ENCODE measurements around the gene ANKMY1. TPM values are rescaled to one million over a fixed set of nuclear protein-coding genes. Genes with fewer than 3 reads are reported as not detected.

The ANKMY1 gene
- total and polyA plus RNA-seq, 2 of the 13 experiments (the other 11 are each of a cell fraction or from before 2014, with no cell fraction given), result 11.7 to 18.8 TPM

DNA sequence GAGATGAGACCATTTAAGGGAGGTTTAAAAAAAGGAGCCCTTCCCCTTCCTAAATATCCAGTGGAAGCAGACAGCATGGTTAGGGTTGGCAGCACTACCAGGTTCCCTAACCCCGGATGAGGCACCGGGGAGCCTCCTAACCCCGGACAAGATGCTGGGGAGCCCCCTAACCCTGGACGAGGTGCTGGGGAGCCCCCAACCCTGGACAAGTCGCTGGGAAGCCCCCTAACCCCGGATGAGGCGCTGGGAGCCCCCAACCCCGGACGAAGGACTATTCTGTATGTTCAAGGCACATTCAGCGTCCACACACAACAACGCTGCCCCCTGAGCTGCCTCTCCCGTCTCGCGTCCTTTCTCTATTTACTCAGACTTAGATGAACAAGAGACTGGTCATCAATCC, 51.9 kb downstream of the ANKMY1 start:
- no peaks in the 10 kb centered on the region for H3K79me2 ChIP-seq (ENCODE audit: insufficient read depth, low read length)
- POLR2A ChIA-PET, result no interaction called here
- TF ChIP-seq CBX2 (IDR thresholded peaks at IDR 0.05; ENCODE audit: low read depth, low read length), result no peak
- TF ChIP-seq CBX2 (CRISPR knock-in tag; IDR thresholded peaks at IDR 0.05; ENCODE audit: low read depth), result no peak
- no peak for TF ChIP-seq ZNF569 (CRISPR knock-in tag; IDR thresholded peaks at IDR 0.05; ENCODE audit: borderline replicate concordance)
- TF ChIP-seq SP1 (IDR thresholded peaks at IDR 0.05), result no peak
- no peak for TF ChIP-seq SP1 (CRISPR knock-in tag; IDR thresholded peaks at IDR 0.05)
- no peak for TF ChIP-seq MED8 (CRISPR knock-in tag; IDR thresholded peaks at IDR 0.05; ENCODE audit: insufficient replicate concordance)
- H3K36me3 ChIP-seq (replicated peaks in 1 of 2; ENCODE audit: control insufficient read depth in 1 of 2, insufficient read depth in 2 of 2, low read length in 2 of 2), result peaks cover 4 to 5% of the 10 kb centered on the region in 2 experiments; a peak in 3 of 5 replicates
- H3K4me3 ChIP-seq (replicated peaks in 1 of 3; ENCODE audit: insufficient read depth in 1 of 3, low read depth in 2 of 3, low read length in 3 of 3), result no peak overlapping the region
- in situ Hi-C loops (cut with HindIII; ENCODE audit: extremely low pct_ligation_motif_present, low pct_unique_long_range_greater_than_20kb), result no loop called here
- no TSS peak for BruUV-seq (replicated peaks)
- ATAC-seq (no peak), DNase-seq (ENCODE audit: low spot score) (no peak), FAIRE-seq (no peak)
- no peak overlapping the region for H2AFZ ChIP-seq (ENCODE audit: low read length)
- H3K4me2 ChIP-seq (ENCODE audit: low read depth, low read length), result no peak overlapping the region
- no peaks in the 10 kb centered on the region for H3K27me3 ChIP-seq (ENCODE audit: control insufficient read depth in 1 of 2, insufficient read depth in 2 of 2, low read length in 2 of 2)
- no peaks in the 10 kb centered on the region for H3K9me3 ChIP-seq (ENCODE audit: low read length)
- H3K9ac ChIP-seq (ENCODE audit: insufficient read depth, low read depth, low read length), result no peak overlapping the region
- intact Hi-C loops (cut with micrococcal nuclease; ENCODE audit: unreplicated experiment), result no loop called here
- no peak overlapping the region for H3K27ac ChIP-seq (ENCODE audit: extremely low read length, insufficient read depth, low read length)
- H3K4me1 ChIP-seq (ENCODE audit: insufficient read depth, low read length), result no peaks in the 10 kb centered on the region
- CTCF ChIA-PET (ENCODE audit: low intra/inter-chr PET ratio, low total read pairs), result no interaction called here
- no peaks in the 10 kb centered on the region for H4K20me1 ChIP-seq (ENCODE audit: insufficient read depth, low read length)
- WGBS (ENCODE audit: low lambda C conversion rate), result 95% methylated on average over 9 of the region's 14 CpGs

DNA sequence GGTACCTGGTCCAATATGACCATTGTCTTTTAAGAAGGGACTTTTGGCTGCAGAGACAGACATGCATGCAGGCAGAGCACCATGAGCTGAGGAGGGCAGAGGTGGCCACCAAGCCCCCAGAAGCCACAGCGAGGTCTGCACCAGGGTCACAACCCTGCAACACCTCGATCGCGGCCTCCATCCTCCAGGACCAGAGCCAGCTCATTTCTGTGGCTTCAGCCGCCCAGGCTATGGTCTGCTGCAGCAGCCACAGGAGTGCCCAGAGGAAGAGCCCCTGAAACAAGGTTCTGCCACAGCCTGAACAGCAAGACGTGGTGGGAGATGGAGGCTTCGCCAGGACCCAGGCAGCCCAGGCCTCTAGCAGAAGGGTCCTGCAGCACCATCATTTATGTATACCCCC, 53.9 kb downstream of the ANKMY1 start:
- in situ Hi-C loops (cut with HindIII; ENCODE audit: extremely low pct_ligation_motif_present, low pct_unique_long_range_greater_than_20kb), result no loop called here
- no peak overlapping the region for H2AFZ ChIP-seq (ENCODE audit: low read length)
- TF ChIP-seq, protein P1, sequence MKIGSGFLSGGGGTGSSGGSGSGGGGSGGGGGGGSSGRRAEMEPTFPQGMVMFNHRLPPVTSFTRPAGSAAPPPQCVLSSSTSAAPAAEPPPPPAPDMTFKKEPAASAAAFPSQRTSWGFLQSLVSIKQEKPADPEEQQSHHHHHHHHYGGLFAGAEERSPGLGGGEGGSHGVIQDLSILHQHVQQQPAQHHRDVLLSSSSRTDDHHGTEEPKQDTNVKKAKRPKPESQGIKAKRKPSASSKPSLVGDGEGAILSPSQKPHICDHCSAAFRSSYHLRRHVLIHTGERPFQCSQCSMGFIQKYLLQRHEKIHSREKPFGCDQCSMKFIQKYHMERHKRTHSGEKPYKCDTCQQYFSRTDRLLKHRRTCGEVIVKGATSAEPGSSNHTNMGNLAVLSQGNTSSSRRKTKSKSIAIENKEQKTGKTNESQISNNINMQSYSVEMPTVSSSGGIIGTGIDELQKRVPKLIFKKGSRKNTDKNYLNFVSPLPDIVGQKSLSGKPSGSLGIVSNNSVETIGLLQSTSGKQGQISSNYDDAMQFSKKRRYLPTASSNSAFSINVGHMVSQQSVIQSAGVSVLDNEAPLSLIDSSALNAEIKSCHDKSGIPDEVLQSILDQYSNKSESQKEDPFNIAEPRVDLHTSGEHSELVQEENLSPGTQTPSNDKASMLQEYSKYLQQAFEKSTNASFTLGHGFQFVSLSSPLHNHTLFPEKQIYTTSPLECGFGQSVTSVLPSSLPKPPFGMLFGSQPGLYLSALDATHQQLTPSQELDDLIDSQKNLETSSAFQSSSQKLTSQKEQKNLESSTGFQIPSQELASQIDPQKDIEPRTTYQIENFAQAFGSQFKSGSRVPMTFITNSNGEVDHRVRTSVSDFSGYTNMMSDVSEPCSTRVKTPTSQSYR (CRISPR knock-in tag; IDR thresholded peaks at IDR 0.05; ENCODE audit: borderline replicate concordance), result no peak
- no peak for TF ChIP-seq HDAC6 (IDR thresholded peaks at IDR 0.05; ENCODE audit: low read depth, low read length)

More for the DNA sequence above, 53.9 kb downstream of the ANKMY1 start:
- DNase-seq (ENCODE audit: low spot score) (no peak), FAIRE-seq (no peak), ATAC-seq (no peak)
- Histone ChIP-seq H3K9ac (ENCODE audit: insufficient read depth, low read depth, low read length) (no peak overlapping the region), H3K27ac (ENCODE audit: extremely low read length, insufficient read depth, low read length) (no peak overlapping the region), H3K79me2 (ENCODE audit: insufficient read depth, low read length) (no peaks in the 10 kb centered on the region), H3K9me3 (ENCODE audit: low read length) (no peaks in the 10 kb centered on the region), H3K27me3 (ENCODE audit: control insufficient read depth in 1 of 2, insufficient read depth in 2 of 2, low read length in 2 of 2) (no peaks in the 10 kb centered on the region), H3K36me3 (replicated peaks in 1 of 2; ENCODE audit: control insufficient read depth in 1 of 2, insufficient read depth in 2 of 2, low read length in 2 of 2) (peaks cover 12 to 17% of the 10 kb centered on the region in 2 experiments; a peak in 4 of 5 replicates), H3K4me3 (replicated peaks in 1 of 3; ENCODE audit: insufficient read depth in 1 of 3, low read depth in 2 of 3, low read length in 3 of 3) (no peak overlapping the region), H3K4me1 (ENCODE audit: insufficient read depth, low read length) (no peaks in the 10 kb centered on the region), H3K4me2 (ENCODE audit: low read depth, low read length) (no peak overlapping the region), H4K20me1 (ENCODE audit: insufficient read depth, low read length) (no peaks in the 10 kb centered on the region)
- no TSS peak for BruUV-seq (replicated peaks)
- intact Hi-C loops (cut with micrococcal nuclease; ENCODE audit: unreplicated experiment), result no loop called here
- 95% methylated on average over 7 of the region's 7 CpGs for WGBS (ENCODE audit: low lambda C conversion rate)
- POLR2A ChIA-PET, result no interaction called here
- CTCF ChIA-PET (ENCODE audit: low intra/inter-chr PET ratio, low total read pairs), result no interaction called here

Data from HepG2 (cell line).